Heart left ventricle (tissue), 16 donors: ENCODE results near the gene NANS. TPM values are rescaled to one million over a fixed set of nuclear protein-coding genes. Genes with fewer than 3 reads are reported as not detected.

ENCODE experiments used
- ATAC-seq, 4 donors: fragments of 200-7000 bp; cut with Tn5 transposase; one replicate each; pipeline ENCODE4 v1.9.1; 2020 to 2022; ENCODE audit warnings: moderate library complexity in 4 of 4, mild to moderate bottlenecking in 3 of 4, moderate number of reproducible peaks in 1 of 4
- DNase-seq, 5 donors: peaks; one replicate each; pipeline ENCODE4 v3.0.0-alpha.2; 2020
- H3K27ac ChIP-seq, 12 donors: fragments of 200-600 bp; sonication (generic) in 4 of 12; one replicate each; pipeline versions ENCODE4 v1.5.0 to v1.8.0; 2016 to 2022; ENCODE audit warnings: mild to moderate bottlenecking in 2 of 12
- H3K27me3 ChIP-seq, 9 donors: fragments of 200-600 bp; sonication (generic) in 2 of 9; one replicate each; pipeline versions ENCODE4 v1.5.1 to v1.8.0; 2016 to 2022; ENCODE audit warnings: mild to moderate bottlenecking in 3 of 9
- H3K36me3 ChIP-seq, 9 donors: fragments of 200-600 bp; sonication (generic) in 2 of 9; one replicate each; pipeline versions ENCODE4 v1.5.0 to v1.8.0; 2018 to 2022; ENCODE audit warnings: mild to moderate bottlenecking in 2 of 9
- H3K4me1 ChIP-seq, 12 donors: fragments of 200-600 bp; sonication (generic) in 4 of 12; one replicate each; pipeline versions ENCODE4 v1.5.0 to v1.8.0; 2016 to 2022; ENCODE audit warnings: mild to moderate bottlenecking in 3 of 12
- H3K4me3 ChIP-seq, 12 donors: fragments of 200-600 bp; sonication (generic) in 4 of 12; one replicate each; pipeline versions ENCODE4 v1.5.0 to v1.8.0; 2017 to 2022; ENCODE audit warnings: mild to moderate bottlenecking in 9 of 12, moderate library complexity in 4 of 12
- H3K9me3 ChIP-seq, 12 donors: fragments of 200-600 bp; sonication (generic) in 4 of 12; one replicate each; pipeline versions ENCODE4 v1.5.0 to v1.8.0; 2016 to 2022; ENCODE audit warnings: mild to moderate bottlenecking in 1 of 12
- POLR2A ChIP-seq, 2 donors: fragments of 450-650 bp; IDR thresholded peaks; one replicate each; pipeline ENCODE4 v1.6.1; 2017; ENCODE audit warnings: antibody characterized with exemption in 2 of 2, mild to moderate bottlenecking in 2 of 2, moderate library complexity in 2 of 2
- WGBS, 4 donors: extraction: QIAGEN DNeasy Blood & Tissue Kit in 2 of 4; methylation state at CpG; one replicate each; pipeline versions ENCODE4 v1.1.5 to v1.1.7; 2013 to 2018; 5-methylcytosine and 5-hydroxymethylcytosine counted together
- intact Hi-C, 10 donors: fragments of 100-400 bp; cut with DNase I; formaldehyde crosslinking; loops; one replicate each; pipeline versions ENCODE4 v1.11.1 to v1.14.2; 2022
- polyA plus RNA-seq, 2 donors: library from polyadenylated mRNA; stranded (reverse); fragments of 200-250 nt; gene quantifications; one replicate each; pipeline ENCODE4 v1.2.3, GENCODE V29; 2013
- total RNA-seq, 9 donors: library from RNA; depleted of rRNA in 2 of 9; stranded (reverse); fragments of >200 nt in 2 of 9; fragmentation: NEBNext Ultra II Directional in 3 of 9; extraction: Animal tissue kit (Norgen Biotek cat#: 25700) in 3 of 9; gene quantifications; one replicate each; pipeline versions ENCODE4 v1.1.0 to v1.2.4, GENCODE V29; 2016 to 2023
- TF ChIP-seq, protein P1 (sequence below), 12 donors: fragments of 200-600 bp; sonication (generic) in 4 of 12; IDR thresholded peaks; one replicate each; pipeline versions ENCODE4 v1.5.0 to v1.8.0; 2018 to 2022; ENCODE audit warnings: antibody characterized with exemption in 12 of 12, mild to moderate bottlenecking in 5 of 12
- donor health status: ischemic (EF 13 %, LVEDD 7.1; RV severe dilation, severe dysfunction).
- donor health status: healthy with polysubstance abuse.
- donor health status: DM: no; HTN: yes; CAD: no.
- donor health status: DM: no; HTN: no; CAD: no.
- donor health status: ischemic (EF 25% LVEDD 6.9; RV normal size, moderate dysfunction).
- donor health status: ischemic (EF 25% LVEDD 5.7; RV mildly dilated, moderate dysfunction).
- donor health status: healthy.
- donor health status: DM: yes; HTN: yes; CAD: no.
- donor health status: ischemic (EF 35%, LVEDD 5.7; RV mildly dilated, moderate dysfunction).
- donor health status: nonischemic (EF 11% LVEDD 7.7; RV severe dilation, severe dysfunction).
- donor health status: DM: yes; HTN: yes; CAD: no.
- donor health status: PGD.
- donor health status: ischemic (EF 29% LVEDD 5.4; RV normal size, mild dysfunction).
- donor health status: nonischemic (EF 23%, LVEDD 6.1; RV moderate dilation, normal function).

The NANS gene
- total and polyA plus RNA-seq, 11 donors, result 24.3 to 144 (median 40.7) TPM

DNA sequence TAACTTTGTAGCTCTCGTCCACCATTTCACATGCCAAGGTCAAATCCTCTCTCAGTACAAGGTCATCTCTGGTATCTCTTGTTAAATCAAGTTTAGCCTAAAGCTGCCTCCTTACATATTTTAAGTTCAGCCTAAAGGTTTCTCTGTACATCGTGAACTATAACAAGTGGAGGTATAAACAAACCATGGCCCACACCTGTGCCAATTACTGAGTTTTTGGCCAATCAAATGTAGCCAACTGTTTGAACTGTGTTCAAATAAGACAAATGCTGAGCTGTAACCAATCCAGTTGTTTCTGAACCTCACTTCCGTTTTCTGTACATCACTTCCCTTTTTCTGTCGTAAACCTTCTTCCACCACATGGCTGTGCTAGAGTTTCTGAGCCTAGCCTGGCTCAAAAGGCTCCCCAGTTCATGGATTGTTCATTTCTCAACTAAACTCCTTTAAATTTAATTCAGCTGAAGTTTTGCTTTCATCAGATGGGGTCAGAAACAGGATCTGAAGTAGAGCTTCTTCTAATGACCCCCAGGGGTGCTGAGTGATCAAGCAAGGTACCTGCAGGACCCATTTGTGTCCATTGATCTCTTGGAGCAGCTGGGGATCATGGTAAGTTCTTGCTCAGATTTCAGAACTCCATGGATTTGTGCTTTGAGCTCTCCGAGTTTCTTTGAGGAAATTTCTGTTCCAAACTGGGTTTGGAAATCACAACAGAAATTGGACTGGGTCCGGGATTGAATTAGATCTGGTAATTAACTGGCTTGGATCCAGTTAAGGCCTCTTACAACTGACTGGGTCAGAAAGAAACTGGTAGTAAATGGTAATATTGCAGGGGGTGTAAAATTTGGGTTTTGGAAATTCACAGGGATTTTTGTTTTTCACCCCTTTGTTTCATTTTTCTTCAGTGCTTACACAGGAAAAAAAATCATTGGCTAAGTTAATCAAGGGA lies 11.0 kb upstream of the NANS start:
- DNase-seq, result no peak
- H3K9me3 ChIP-seq, result no peaks in the 10 kb centered on the region
- WGBS, 4 donors, result 67 to 79% (median 74%) methylated on average over 6 of the region's 6 CpGs
- peak overlapping the region in 1 of 12 donors; percentile 64 for H3K27ac ChIP-seq
- H3K4me1 ChIP-seq, result peaks cover 0 to 21% (median 0%) of the 10 kb centered on the region in 12 donors
- no peaks in the 10 kb centered on the region for H3K27me3 ChIP-seq
- peak overlapping the region in 3 of 12 donors; percentile 14 to 49 (median 21) for H3K4me3 ChIP-seq
- no peak for TF ChIP-seq POLR2A (IDR thresholded peaks at IDR 0.05)
- TF ChIP-seq, protein P1, sequence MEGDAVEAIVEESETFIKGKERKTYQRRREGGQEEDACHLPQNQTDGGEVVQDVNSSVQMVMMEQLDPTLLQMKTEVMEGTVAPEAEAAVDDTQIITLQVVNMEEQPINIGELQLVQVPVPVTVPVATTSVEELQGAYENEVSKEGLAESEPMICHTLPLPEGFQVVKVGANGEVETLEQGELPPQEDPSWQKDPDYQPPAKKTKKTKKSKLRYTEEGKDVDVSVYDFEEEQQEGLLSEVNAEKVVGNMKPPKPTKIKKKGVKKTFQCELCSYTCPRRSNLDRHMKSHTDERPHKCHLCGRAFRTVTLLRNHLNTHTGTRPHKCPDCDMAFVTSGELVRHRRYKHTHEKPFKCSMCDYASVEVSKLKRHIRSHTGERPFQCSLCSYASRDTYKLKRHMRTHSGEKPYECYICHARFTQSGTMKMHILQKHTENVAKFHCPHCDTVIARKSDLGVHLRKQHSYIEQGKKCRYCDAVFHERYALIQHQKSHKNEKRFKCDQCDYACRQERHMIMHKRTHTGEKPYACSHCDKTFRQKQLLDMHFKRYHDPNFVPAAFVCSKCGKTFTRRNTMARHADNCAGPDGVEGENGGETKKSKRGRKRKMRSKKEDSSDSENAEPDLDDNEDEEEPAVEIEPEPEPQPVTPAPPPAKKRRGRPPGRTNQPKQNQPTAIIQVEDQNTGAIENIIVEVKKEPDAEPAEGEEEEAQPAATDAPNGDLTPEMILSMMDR (IDR thresholded peaks at IDR 0.05), result no peak
- intact Hi-C loops, result no loop called here
- ATAC-seq, result no peak
- H3K36me3 ChIP-seq, result no peaks in the 10 kb centered on the region

GRCh38 chr9:98046180-98046543 lies 10.4 kb upstream of the NANS start:
- DNase-seq, result no peak
- Histone ChIP-seq H3K9me3 (no peaks in the 10 kb centered on the region), H3K4me3 (peak overlapping the region in 1 of 12 donors; percentile 49), H3K27ac (no peak overlapping the region), H3K36me3 (no peaks in the 10 kb centered on the region), H3K4me1 (peaks cover 0 to 21% (median 0%) of the 10 kb centered on the region in 12 donors), H3K27me3 (no peaks in the 10 kb centered on the region)
- no peak for ATAC-seq
- intact Hi-C loops, result no loop called here
- TF ChIP-seq POLR2A (IDR thresholded peaks at IDR 0.05), result no peak
- TF ChIP-seq, protein P1 (IDR thresholded peaks at IDR 0.05), result no peak
- 93 to 96% (median 95%) methylated on average over 9 of the region's 9 CpGs for WGBS, 4 donors

- no peak for ATAC-seq
- no peak overlapping the region for H3K27ac ChIP-seq
- H3K27me3 ChIP-seq, result no peaks in the 10 kb centered on the region
- H3K4me1 ChIP-seq, result peaks cover 0 to 21% (median 0%) of the 10 kb centered on the region in 12 donors
- 86 to 90% (median 88%) methylated on average over 5 of the region's 5 CpGs for WGBS, 4 donors
- H3K9me3 ChIP-seq, result no peaks in the 10 kb centered on the region
- TF ChIP-seq, protein P1 (IDR thresholded peaks at IDR 0.05), result no peak
- TF ChIP-seq POLR2A (IDR thresholded peaks at IDR 0.05), result no peak
- H3K4me3 ChIP-seq, result no peak overlapping the region
- H3K36me3 ChIP-seq, result no peaks in the 10 kb centered on the region
- intact Hi-C loops, result no loop called here
- DNase-seq, result no peak
Observed at GRCh38 chr9:98047002-98047401, 9.5 kb upstream of the NANS start.

DNA sequence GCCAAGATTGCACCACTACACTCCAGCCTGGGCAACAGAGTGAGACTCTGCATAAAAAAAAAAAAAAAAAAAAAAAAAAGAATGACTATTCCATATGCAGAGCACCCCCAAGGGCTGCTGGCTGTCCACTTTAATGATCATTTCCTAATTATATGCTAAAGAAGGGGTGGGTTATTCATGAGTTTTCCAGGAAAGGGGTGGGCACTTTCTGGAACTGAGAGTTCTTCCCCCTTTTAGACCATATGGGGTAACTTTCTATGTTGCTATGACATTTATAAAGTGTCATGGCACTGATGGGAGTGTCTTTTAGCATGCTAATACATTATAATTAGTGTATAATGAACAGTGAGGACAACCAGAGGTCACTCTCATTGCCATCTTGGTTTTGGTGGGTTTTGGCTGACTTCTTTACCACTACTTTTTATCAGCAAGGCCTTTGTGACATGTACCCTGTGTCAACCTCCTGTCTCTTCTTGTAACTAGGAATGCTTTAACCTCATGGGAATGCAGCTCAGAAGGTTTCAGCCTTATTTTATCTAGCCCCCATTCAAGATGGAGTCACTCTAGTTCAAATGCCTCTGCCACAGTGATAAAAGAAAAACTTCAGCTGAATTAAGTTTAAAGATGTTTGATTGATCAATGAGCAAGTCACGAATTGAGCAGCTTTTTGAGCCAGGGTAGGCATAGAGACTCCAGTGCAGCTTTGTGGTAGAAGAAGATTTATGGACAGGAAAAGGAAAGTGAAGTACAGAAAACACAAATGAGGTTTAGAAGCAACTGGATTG lies 7.1 kb upstream of the NANS start:
- WGBS, 4 donors, result 75 to 88% (median 83%) methylated on average over 1 of the region's 1 CpG
- intact Hi-C loops, result no loop called here
- peaks cover 0 to 21% (median 0%) of the 10 kb centered on the region in 12 donors for H3K4me1 ChIP-seq

More for the DNA sequence above, 7.1 kb upstream of the NANS start:
- Histone ChIP-seq H3K36me3 (no peaks in the 10 kb centered on the region), H3K9me3 (no peaks in the 10 kb centered on the region), H3K27ac (no peak overlapping the region), H3K27me3 (no peaks in the 10 kb centered on the region), H3K4me3 (no peak overlapping the region)
- no peak for DNase-seq
- ATAC-seq, result no peak
- no peak for TF ChIP-seq POLR2A (IDR thresholded peaks at IDR 0.05)
- TF ChIP-seq, protein P1 (IDR thresholded peaks at IDR 0.05), result no peak
